GM21786 (cell line): Measurements from ENCODE around the gene HTR2B.
"Not testable (repeated sequence)": the region's sequence is repeated elsewhere in the genome, so short reads cannot be mapped to it uniquely, and the experiment has no call there.

ENCODE experiments used
- ATAC-seq: cut with Tn5 transposase; IDR thresholded peaks from one replicate; pipeline ENCODE4 v1.9.1; 2021; ENCODE audit not compliant: unreplicated experiment

Gene HTR2B

DNA sequence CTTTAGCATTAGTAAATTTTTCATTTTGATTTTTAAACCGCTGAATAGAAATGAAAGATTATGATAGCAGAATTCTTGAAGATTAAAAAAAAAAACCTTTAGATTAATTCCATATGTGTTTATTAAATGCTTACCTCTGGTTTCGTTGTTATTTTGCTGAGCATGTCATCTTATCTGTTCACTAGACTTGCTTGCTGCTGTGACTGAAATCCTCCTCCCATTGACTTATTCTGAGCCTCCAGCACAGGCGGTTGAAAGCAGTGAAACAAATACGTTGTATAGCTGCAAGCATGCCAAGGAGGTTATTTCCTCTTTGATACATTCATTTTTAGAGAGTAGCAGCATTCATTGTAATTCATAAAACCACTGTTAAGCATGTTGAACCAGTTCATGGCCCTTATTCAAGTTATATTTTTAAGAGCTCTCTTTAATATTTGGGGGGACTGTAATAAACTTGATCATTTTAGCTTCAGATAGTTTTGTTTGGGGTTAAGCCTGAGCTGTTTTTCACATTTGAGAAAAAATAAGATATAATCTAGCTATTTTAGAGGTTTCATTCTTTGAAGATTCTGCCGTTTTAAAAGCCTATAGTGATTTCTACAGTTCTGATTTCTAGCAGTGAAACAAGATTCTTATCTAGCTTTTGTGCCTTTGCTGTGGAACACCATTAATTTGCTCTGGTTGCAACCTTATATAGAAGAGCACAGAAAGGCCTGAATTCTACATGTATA is at the start of gene HTR2B:
HTR2B (minus strand) TSS at position 205 of the 731 bp plus-strand sequence. CDS start 1,278 bp downstream, outside the sequence.
- no peak for ATAC-seq

DNA sequence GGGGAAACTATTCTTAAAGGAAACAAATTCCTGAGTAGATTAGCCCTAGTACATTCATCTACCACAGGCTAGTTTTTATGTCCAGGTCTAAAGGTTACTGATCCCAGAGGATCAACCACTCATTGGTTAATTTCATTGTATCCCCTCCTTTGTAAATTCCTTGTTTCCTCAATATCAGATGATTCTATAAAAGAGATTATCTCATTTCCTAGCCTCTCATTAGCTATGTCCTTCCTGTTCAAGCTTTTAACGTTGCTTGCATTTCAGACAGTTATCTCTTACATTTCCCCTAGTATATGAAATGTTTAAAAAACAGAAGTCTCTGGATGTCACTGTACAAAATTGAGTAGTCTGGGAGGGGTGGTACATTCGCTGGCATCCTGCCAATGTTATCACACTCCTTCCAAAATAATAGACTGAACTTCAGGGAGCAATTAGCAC is 49.4 kb upstream of the HTR2B start:
- no peak for ATAC-seq

DNA sequence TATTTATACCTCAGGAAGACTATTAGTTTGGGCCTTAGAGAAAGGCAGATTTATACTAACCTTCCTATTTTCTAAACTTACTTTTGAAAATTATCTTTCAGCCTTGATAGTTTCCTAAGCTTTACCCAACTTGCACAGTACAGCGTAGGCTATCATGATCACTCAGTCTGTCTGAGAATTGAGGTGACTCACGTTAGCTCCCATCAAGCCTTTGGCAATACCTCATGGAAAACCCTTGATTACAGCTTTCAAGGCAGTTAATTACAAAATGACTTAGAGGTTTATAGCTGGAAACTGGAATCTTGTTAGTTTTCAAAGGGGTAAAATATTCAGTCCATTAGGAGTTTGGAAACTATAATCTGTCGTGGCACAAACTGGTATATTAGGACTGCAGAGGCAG is 47.2 kb upstream of the HTR2B start:
- ATAC-seq: no peak

DNA sequence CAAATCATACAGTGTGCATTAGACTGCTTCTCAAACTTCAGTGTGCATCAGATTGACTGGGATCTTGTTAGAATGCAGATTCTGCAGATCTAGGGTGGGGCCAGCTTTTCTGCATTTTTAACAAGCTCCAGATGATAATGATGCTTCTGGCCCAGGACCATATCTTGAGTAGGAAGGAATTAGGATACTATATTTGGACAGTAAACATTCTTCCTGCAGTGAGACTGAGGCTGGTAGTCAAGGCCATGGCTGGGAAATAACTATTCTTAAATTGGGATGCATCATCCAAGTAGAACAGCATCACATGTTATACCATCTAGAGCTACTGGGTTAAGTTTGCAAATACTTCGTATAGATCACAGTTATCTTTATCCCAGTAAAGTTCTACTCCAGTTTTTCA is 45.2 kb upstream of the HTR2B start:
- ATAC-seq: no peak

DNA sequence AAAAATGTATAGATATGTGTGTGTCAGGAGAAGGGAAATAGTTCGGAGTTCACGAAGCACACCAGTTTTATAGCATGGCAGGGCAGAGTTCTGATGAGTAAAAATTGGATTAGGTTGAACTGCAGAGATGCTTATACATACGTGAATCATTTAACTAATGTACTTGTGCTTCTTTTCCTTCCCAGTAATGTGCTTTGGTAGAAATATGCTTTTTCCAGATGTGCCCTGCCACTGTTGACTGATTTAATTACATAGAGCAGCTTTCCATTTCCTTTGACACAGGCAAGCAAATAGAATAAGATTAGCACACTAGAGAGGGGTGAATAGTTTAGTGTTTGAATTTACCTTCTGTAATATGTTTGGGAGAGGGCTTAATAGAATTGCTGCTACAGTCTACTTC is 44.6 kb upstream of the HTR2B start:
- no peak for ATAC-seq

DNA sequence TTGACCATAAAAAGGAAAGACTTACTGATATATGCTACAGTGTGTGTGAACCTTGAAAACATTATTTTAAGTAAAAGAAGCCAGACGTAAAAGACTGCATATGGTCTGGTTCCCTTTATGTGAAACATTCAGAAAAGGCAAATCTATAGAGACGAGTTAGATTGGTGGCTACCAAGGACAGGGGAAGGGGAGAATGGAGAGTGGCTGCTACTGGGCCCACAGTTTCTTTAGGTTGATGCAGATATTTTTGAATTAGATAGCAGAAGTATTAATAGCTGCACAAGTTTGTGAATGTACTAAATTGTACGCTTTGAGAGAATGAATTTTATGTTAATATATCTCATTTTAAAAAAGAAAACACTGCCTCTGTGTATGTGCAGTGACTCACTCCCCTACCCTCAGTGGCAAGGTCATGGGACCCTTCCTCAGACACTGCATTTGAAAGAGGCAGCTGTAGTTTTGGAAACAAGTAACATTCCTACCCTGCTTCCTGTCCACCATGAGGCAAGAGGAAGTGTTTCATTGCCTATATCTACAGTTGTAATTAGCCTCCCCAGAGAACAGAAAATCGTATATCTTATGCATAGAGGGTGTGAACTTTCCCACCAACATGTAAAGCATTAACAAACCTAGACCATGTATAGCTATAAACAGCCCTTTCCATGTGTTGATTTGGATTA is 43.8 kb upstream of the HTR2B start:
- ATAC-seq: no peak

DNA sequence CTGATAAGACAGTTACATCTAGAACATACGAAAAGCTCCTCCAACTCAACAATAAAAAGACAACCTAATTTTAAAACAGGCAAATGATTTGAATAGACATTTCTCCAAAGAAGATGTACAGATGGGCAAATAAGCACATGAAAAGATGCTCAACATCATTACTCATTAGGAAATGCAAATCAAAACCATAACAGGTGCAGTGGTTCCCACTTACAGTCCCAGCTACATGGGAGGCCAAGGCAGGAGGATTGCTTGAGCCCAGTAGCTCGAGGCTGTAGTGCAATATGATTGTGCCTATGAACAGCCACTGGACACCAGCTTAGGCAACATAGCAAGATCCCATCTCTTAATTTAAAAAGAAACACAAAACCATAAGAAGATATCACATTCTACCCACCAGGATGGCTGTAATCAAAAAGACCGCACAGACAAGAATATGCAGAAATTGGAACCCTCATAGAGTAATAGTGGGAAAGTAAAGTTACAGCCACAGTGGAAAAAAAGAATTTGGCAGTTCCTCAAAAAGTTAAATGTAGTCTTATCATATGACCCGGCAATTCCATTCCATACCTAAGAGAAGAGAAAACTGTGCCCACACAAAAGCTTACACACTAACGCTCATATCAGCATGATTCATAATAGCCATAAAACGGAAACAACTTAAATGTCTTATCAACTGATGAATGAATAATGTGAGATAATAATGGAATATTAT is 43.1 kb upstream of the HTR2B start:
- ATAC-seq: no peak

DNA sequence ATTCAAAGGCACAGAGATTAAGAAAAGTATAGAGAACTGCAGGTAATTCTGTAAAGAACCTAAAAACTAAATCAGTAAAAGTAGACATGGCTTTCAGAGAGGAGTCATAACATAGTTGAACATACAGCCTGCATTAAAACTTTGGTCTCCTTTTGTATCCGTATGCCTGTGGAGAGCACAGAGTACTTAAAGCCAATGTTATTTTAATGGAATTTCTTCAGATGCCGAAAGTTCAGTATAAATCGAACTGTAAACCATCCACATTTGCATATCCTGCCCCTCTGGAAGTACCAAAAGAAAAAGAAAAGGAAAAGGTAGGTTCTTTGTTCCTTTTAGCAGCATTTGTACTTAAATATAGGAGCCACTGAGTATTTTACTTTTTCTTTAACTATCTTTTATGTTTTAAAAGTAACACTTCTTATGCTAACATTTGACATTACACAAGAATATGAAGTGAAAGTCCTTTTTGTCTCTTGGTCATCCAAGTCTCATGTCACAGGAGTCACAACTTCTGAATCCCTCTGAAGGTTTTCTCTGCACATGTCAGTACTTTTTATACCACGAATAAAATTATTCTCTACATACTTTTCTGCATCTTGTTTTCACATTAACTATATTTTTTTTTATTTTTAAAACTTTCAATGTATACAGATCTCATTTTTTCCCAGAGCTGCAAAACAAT is 38.7 kb upstream of the HTR2B start:
- ATAC-seq: no peak

DNA sequence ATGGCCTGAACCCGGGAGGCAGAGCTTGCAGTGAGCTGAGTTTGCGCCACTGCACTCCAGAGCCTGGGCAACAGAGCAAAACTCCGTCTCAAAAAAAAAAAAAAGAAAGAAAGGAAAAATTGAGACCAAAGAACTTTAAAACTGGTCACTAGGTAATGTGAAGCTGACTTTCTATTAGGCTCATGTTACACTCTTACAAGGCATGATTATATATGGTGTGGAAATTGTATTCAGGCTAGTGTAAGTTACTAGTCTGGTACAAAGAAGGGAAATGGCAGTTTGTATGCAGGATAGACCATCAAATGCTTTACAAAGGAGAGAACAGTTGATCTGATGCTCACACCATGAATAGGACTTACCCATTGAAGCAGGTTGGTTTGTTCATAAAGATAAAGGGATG is 38.2 kb upstream of the HTR2B start:
- no peak for ATAC-seq

DNA sequence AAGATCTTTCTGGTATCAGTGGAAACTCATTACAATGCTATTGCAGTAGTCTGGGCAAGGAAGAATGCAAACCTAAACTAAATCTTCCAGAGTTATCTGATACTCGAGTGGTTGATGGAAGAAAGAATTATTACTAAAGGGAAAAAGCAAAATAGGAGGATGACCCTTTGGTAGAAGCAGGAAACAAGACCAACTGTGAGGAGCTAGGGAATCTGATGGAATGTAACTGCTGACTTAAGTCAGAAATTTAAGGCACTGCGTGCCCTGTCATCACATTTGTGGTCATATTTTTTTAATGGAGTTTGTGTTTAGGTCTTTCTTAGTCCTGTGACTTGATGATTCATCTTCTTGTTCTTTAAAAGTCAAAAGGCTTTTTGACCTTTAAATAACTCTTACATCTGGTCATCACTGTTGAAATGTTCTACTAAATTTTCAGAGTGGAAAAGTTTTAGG is 37.1 kb upstream of the HTR2B start:
- no peak for ATAC-seq

DNA sequence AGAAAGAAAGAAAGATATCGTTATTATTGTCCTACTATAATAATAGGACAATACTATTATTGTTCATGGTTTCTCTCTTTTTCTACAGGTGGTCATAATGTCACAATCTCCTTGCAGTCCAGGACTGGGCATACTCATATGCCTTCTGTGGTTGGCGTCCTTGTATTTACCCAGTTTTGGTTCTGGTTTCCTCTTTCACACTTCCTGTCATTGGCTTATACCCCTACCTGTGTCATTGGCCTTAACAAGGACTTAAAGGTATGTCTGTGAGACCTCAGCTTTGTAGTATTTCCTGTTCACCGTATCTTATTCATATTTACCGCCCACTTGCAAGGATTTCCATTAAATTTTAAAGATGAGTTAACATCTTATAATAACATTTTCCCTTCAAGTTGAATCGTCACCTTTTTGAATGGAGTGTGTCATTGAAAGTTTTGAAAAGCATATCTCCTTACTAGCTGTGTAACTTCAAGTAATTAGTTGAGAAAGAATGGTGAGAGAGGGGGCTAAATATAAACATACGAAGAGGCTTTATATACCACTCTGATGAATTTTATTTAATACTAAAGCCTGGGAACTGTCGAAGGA is 36.5 kb upstream of the HTR2B start:
- peak; percentile 56 for ATAC-seq

DNA sequence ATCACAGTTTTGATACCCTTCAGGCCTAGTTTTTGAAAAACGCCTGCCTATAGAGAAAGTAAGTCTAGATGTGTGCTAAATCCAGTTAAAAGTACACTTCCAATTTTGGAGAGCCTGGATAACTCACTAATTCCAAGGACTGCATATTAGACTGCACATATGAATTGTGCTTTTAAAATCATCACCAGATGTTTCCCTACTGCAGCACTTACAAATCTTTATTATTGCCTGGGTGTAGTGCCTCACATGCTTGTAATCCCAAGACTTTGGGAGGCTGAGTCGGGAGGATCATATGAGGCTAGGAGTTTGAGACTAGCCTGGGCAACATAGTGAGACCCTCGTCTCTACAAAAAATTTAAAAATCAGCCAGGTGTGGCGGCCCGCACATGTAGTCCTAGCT is 35.9 kb upstream of the HTR2B start:
- no peak for ATAC-seq

DNA sequence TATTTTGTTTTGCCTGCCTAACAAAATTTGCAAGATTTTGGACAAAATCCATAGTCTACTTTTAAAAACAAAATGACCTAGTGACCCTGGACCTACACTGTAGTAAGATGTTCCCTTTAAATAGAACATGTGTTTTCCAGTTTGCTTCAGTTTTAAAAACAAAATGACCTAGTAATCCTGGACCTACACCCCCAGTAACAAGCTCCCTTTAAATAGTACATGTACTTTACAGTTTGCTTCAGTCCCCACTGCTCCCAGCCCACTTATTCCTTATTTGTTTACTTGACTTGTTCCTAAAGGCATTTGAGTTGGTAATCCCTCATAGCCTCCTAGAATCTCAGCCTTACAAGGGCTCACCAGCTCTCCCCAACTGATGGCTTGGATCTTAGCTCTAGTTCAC is 34.5 kb upstream of the HTR2B start:
- ATAC-seq: no peak

DNA sequence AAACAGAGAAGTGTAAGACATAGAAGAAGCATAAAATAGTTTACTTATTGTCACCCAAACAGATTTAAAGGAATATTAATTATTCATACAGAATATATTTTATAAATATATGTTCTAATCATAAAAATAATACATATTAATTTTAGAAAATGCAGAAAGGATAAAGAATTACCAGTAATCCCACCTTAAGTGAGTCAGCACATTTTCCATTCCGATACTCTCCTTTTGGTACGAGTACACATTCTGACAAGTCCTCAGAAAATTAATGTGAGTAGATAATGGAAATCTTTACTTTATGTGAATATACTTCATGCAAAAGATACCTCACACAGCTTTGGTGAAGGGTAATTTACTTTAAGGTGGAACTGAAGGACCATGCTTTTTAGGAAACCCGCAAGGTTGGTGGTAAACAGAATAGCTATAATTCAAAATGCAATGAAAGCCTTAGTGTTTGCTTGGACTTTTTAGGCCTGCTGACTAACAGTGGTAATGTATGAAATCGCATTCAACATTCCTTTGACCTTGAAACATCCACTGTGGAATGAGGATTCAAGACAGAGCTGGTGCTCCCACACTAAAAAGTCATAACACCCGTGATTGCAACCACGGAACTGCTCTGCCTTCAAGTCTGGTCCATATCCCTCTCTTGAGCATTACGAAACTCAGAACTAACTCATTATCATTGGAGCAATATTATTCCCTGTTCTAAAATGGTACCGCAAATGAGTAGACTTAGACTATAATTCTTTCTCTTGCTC is 28.1 kb upstream of the HTR2B start:
- no peak for ATAC-seq

DNA sequence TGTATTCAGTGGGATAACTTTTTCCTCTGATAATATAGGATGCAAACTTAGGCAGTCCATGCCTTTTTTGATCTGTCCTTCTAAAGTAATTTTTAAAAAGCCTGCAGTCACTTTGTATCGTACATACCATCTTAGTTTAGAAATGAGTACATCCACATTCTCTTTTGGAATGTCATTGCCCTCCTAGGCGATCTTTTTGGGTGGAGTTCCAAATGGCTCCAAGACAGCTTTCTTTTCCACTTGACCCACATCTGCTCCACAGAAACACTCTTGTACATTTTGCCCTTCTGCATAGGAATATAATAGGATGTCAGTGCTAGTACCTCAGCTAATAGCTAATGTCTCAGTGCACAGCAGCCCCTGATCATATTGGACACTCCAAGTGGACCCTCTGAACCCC is 21.8 kb upstream of the HTR2B start:
- no peak for ATAC-seq

DNA sequence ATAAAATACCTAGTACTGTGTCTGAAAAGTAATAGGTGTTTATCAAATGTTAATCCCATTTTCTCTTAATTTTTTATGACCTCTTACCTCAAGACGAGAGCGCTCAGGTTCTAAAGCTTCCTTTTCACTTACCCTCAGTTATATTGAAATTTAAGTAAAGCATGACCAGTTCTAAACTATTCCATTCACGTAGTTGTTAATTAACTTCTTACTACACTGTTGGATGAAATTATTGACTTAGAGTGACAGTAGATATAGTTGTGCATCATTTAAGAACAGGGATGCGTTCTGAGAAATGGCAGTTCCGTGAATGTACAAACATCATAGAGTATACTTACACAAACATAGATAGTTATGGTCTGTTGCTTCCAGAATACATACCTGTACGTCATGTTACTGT is 20.1 kb upstream of the HTR2B start:
- ATAC-seq: no peak

DNA sequence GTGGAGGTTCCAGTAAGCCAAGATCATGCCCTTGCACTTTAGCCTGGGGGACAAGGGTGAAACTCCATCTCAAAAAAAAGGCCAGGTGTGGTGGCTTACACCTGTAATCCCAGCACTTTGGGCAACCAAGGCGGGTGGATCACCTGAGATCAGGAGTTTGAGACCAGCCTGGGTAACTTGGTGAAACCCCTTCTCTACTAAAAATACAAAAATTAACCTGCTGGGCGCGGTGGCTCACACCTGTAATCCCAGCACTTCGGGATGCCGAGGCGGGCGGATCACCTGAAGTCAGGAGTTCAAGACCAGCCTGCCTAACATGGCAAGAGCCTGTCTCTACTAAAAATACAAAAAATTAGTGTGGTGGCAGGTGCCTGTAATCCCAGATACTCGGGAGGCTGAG is 16.0 kb upstream of the HTR2B start:
- ATAC-seq: not testable (repeated sequence)

DNA sequence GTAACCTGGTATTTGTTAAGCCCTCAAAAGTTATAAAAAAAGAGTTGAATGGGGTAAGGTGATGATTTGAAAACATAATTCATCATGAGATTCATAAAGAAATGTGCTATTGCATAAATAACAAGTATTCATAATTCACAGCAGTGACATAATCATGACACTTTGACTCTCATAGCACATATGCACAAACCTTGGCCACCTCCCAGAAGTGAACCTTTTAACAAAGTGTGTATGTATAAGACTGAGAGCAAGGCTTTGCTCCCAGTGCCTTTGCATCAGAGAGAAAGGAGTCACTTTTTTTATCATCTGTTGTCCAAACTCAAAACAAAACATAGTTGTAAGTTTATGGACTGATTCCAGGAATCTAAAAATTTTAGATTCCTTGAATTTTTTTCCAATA is 15.0 kb upstream of the HTR2B start:
- ATAC-seq: no peak

DNA sequence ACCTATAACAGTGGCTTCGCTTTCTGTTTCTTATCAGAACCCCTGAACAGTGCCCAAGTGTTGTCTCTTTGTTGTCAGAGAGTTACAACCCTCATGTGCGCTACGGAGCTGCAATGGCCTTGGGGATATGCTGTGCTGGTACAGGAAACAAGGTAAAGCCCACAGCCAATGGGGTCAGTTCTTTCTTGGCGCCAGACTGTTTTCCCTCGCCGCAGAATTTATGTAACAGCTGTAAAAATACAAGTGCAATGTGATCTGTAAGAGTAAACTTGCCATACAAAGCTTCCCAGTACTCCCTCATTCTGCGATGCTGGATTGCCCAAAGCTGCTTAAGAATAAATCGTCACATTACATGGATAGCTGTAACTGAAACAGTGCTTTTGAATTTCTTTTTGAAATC is 13.9 kb upstream of the HTR2B start:
- no peak for ATAC-seq

DNA sequence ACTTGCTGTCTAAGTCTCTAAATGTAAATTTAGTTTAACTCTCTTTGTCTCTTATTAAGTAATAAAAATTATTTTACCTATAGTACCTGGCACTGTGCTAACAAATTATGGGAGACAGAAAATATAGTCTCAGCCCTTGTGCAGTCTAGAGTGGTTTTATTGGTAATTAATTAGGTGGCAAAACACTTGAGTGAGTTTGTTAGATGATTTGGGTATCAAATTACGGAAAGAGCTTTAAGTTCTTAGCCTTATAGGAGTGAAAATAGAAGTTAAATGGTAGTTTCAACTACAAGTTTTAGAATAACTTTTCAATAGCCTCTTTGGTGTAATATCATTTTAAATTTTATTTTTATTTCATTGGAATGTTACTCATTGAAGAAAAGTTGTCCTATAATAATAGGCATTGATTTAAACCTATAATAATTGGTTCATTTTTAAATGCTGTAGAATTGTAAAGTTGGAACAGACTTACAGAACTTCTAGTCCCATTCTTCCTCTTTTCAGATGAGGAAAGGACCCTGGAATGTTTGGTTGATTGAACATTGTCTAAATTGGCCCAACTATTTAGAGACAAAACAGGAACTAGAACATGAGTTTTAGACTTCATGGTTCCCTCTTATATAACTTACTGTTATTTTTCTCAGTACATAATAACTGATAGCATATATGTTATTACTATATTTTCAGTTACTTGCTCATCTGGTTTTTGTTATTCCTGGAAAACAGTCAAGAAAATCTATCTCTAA is 10.2 kb upstream of the HTR2B start:
- ATAC-seq: no peak
